Cardiac fibroblast (primary cell): ENCODE measurements around the gene PCED1B.
"Not testable (repeated sequence)": the region's sequence is repeated elsewhere in the genome, so short reads cannot be mapped to it uniquely, and the experiment has no call there.

Experiments used
- DNase-seq, 2 donors: peaks; one replicate each; pipeline versions ENCODE4 v3.0.0 to v3.0.0-alpha.2; 2010; ENCODE audit warnings: low read depth in 2 of 2
- H3K4me3 ChIP-seq, 2 donors: replicated peaks in 1 of 2; 1 replicate in 1 of 2; 2 replicates in 1 of 2; pipeline ENCODE4 v1.5.1; 2011; ENCODE audit warnings: low read depth in 2 of 2, low read length in 2 of 2, mild to moderate bottlenecking in 2 of 2, moderate library complexity in 1 of 2
- TF ChIP-seq, protein P1 (sequence below): IDR thresholded peaks from one replicate; pipeline ENCODE4 v1.5.1; 2011; ENCODE audit warnings: low read depth, mild to moderate bottlenecking, low read length, inconsistent platforms

PCED1B gene

DNA sequence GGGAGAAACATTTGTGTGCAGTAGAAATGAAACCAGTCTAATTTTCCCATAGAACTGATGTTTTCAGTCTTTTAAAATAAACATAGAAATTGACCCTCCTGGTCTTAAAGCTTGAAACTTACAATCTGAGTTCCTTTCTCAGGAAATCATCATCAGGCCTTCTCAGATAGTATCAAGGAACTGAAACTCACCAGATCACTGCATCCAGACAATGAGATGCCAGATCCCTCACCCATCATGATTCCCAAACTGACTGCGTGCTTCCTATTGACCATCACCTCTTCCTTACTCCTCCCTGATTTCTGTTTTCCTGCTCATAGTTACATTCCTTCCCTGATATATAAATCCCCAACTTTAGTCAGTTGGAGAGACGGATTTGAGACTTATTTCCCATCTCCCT lies 195.3 kb downstream of the PCED1B start:
- TF ChIP-seq, protein P1, sequence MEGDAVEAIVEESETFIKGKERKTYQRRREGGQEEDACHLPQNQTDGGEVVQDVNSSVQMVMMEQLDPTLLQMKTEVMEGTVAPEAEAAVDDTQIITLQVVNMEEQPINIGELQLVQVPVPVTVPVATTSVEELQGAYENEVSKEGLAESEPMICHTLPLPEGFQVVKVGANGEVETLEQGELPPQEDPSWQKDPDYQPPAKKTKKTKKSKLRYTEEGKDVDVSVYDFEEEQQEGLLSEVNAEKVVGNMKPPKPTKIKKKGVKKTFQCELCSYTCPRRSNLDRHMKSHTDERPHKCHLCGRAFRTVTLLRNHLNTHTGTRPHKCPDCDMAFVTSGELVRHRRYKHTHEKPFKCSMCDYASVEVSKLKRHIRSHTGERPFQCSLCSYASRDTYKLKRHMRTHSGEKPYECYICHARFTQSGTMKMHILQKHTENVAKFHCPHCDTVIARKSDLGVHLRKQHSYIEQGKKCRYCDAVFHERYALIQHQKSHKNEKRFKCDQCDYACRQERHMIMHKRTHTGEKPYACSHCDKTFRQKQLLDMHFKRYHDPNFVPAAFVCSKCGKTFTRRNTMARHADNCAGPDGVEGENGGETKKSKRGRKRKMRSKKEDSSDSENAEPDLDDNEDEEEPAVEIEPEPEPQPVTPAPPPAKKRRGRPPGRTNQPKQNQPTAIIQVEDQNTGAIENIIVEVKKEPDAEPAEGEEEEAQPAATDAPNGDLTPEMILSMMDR = no peak
- DNase-seq = no peak
- no peak overlapping the region for H3K4me3 ChIP-seq

DNA sequence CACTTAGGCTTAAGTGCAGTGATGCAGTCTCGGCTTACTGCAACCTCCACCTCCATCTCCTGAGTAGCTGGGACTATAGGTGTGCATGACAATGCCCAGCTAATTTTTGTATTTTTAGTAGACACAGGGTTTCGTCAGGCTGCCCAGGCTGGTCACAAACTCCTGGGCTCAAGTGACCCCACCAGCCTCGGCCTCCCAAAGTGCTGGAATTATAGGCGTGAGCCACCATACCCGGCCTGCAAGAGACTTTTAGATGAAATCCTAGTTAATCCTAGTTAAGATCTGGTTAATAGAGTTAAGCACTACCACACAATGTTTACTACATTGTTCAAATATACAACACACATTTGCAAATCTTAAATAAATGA lies 196.8 kb downstream of the PCED1B start:
- no peak for DNase-seq
- no peak overlapping the region for H3K4me3 ChIP-seq
- TF ChIP-seq, protein P1 = no peak

DNA sequence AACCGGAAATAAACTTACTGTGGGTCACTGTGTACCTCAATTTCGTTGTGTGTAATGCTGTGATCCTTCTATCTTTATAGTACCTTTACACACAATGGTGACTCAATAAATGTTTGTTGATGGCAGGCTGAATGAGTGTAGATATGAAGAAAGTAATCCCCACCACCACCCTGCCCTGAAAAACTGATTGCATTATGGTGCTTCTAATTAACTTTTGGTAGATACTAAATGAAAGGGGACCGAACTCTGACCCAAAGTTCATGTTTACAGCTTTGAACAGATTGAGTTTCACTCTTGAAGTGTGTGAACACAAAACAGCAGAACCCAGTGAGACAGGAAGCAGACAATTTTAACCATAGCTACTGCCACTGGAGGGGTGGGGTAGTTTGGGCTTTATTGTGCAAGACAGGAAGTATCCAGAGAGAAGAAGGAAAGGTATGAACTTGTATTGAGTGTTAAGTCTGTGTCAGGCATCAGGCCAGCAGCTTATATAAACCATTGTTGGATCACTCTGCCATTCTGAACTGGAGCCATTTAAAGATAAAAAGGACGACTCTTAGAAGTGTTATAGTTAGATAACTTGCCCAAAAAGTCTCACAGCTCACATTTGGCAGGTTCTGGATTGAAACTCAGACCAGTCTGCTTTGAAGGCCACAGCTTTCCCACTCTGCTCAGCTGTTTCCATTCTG lies 197.3 kb downstream of the PCED1B start:
- DNase-seq = peak; percentile 78 to 89
- H3K4me3 ChIP-seq = no peak overlapping the region
- TF ChIP-seq, protein P1 = no peak

DNA sequence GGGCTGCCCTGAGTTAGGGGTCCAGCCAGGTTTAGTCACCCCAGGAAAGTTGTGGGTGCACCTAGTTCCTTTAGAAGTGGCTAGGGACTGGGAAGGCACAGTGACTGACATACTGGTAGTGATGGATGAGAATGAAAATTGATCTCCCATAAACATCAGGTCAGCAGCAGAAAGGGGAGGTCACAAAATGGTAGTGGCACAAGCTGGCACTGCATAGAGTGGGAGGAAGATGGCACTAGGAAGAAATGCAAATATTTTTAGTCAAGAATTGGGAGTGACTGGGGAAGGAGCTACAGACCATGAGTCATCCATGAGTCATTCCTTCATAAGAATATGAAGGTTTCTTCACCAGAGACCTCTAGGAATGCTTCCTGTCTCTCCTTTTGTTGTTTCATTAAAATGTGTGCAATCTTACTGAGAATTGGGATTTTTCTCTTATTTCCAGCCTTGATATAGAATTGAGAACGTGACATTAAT lies 198.6 kb downstream of the PCED1B start:
- H3K4me3 ChIP-seq = no peak overlapping the region
- peak; percentile 90 to 98 for DNase-seq

DNA sequence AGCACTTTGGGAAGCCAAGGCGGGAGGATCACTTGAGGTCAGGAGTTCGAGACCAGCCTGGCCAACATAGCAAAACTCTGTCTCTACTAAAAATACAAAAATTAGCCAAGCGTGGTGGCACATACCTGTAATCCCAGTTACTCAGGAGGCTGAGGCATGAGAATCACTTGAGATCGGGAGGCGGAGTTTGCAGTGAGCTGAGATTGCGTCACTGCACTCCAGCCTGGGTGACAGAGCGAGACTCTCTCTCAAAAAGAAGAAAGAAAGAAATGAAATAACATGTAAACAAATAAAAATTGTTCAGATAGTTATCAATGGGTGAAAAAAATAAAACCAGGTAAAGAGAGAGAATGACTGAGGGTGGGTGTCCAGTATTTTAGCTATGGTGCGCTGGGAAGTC lies 200.3 kb downstream of the PCED1B start:
- not testable (repeated sequence) for H3K4me3 ChIP-seq, DNase-seq

More for the DNA sequence above, 198.6 kb downstream of the PCED1B start:
- TF ChIP-seq, protein P1 = no peak

DNA sequence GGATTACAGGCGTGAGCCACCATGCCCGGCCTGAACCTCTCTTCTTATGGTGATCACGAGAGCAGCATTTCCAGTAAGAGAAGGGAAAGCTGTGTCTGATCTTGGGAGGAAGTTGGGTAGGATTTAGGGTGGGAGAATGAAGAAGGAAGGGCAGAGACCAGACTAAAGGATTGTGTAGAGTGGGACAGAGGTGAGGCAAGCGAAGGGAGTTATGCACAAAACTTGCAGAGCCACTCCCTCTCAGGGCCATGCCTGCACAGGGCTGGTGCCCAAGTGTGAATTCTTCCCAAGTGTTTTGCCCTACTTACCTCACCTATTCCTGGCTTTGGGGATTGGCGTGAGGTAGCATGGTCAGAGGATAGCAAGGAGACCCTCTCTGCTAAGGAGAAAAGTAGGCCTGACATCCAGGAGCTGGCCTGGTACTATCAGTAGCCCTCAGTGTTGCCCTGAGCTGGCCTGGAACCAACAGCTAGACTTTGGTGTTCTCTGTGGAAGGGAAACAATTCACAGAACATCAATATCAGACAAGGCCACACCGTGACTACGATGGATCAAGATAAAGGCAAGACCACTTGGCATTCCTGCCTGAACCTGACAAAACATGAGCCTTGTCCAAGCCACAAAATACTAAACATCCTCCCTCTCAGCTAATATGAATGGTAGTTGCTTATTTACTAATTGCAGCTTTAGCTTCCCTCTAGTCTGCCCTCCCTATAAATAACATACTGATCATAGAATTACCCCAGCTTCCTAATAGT lies 201.3 kb downstream of the PCED1B start:
- no peak for DNase-seq
- TF ChIP-seq, protein P1 = no peak
- no peak overlapping the region for H3K4me3 ChIP-seq

DNA sequence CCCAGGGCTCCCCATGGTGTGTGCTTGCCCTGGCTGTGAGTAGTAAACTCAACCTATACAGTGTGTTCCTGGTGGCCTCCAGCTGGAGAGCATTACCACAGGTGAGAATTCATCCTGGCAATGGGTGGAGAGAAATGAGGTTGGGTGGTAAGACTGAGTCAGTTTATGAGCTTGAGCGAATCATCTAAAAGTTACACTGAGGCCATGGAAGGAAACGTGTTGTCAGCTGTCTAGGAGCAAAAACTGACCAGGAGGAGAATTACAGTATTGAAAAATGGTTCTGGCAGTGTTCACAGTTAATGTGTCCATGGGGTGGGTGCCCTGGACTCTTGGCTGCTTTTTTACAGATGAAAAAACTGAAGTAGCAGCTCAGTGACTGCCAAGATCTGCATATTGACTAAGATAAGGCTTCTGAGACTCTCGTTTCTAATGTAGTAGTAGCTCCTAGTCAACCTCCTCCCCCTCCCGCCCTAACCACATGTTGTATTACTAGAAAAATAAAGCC lies 202.3 kb downstream of the PCED1B start:
- H3K4me3 ChIP-seq = no peak overlapping the region
- DNase-seq = peak; percentile 51 to 71
- TF ChIP-seq, protein P1 = no peak
